A673 (cell line): ENCODE data around the gene ADORA2B.

Experiments used
- EZH2 ChIP-seq: fragments of 200-600 bp; sonication (generic); IDR thresholded peaks from 2 replicates; pipeline ENCODE4 v1.6.1; 2017; ENCODE audit warnings: borderline replicate concordance, low read depth, mild to moderate bottlenecking, mixed read lengths, antibody characterized with exemption, low read length; ENCODE audit not compliant: poor library complexity, severe bottlenecking
- TF ChIP-seq, protein P1 (sequence below): fragments of 300-800, 200-600 bp; sonication (generic); conservative IDR thresholded peaks from 2 replicates; pipeline ENCODE4 v1.5.1; 2017; ENCODE audit warnings: low read depth, mild to moderate bottlenecking, antibody characterized with exemption, low read length, moderate library complexity, mixed read lengths

DNA sequence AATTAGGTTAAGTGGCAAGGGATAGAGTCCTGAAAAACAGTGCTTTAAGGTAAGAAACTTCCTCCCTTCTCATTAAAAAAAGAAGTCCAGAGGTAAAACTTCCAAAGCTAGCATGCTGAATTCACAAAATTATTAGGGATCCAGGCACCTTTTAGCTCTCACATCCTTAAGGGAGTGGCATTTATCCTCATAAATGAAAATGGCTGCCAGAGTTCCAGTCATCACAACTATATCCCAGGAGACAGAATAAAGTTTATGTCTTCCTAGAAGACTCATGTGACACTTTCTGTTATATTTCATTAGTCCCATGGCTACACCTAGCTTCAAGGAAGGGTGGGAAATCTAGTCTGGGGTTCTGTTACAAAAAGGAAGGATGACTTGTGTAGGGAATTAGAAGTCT, 23.3 kb upstream of the ADORA2B start:
- TF ChIP-seq, protein P1, sequence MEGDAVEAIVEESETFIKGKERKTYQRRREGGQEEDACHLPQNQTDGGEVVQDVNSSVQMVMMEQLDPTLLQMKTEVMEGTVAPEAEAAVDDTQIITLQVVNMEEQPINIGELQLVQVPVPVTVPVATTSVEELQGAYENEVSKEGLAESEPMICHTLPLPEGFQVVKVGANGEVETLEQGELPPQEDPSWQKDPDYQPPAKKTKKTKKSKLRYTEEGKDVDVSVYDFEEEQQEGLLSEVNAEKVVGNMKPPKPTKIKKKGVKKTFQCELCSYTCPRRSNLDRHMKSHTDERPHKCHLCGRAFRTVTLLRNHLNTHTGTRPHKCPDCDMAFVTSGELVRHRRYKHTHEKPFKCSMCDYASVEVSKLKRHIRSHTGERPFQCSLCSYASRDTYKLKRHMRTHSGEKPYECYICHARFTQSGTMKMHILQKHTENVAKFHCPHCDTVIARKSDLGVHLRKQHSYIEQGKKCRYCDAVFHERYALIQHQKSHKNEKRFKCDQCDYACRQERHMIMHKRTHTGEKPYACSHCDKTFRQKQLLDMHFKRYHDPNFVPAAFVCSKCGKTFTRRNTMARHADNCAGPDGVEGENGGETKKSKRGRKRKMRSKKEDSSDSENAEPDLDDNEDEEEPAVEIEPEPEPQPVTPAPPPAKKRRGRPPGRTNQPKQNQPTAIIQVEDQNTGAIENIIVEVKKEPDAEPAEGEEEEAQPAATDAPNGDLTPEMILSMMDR: no peak
- TF ChIP-seq EZH2: no peak
